Measurements from ENCODE around the gene BDKRB1.

The BDKRB1 gene

GRCh38 chr14:96277890-96278289 is 21.9 kb downstream of the BDKRB1 start:
- H3K4me2 ChIP-seq (ENCODE audit: low read length) = no peak overlapping the region
- H2AFZ ChIP-seq (ENCODE audit: low read depth, low read length) = no peak overlapping the region
- no peak for TF ChIP-seq EZH2phosphoT487 (IDR thresholded peaks at IDR 0.05; ENCODE audit: low read depth)
- TF ChIP-seq, protein P1, sequence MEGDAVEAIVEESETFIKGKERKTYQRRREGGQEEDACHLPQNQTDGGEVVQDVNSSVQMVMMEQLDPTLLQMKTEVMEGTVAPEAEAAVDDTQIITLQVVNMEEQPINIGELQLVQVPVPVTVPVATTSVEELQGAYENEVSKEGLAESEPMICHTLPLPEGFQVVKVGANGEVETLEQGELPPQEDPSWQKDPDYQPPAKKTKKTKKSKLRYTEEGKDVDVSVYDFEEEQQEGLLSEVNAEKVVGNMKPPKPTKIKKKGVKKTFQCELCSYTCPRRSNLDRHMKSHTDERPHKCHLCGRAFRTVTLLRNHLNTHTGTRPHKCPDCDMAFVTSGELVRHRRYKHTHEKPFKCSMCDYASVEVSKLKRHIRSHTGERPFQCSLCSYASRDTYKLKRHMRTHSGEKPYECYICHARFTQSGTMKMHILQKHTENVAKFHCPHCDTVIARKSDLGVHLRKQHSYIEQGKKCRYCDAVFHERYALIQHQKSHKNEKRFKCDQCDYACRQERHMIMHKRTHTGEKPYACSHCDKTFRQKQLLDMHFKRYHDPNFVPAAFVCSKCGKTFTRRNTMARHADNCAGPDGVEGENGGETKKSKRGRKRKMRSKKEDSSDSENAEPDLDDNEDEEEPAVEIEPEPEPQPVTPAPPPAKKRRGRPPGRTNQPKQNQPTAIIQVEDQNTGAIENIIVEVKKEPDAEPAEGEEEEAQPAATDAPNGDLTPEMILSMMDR (IDR thresholded peaks at IDR 0.05; ENCODE audit: low read depth, low read length) = no peak
- H3K79me2 ChIP-seq (ENCODE audit: low read length) = no peaks in the 10 kb centered on the region
- no peaks in the 10 kb centered on the region for H3K27me3 ChIP-seq (ENCODE audit: low read depth, low read length)
- H3K4me3 ChIP-seq (ENCODE audit: low read length) = no peak overlapping the region
- no peak overlapping the region for H3K9ac ChIP-seq (ENCODE audit: low read length)
- no peaks in the 10 kb centered on the region for H4K20me1 ChIP-seq (ENCODE audit: insufficient read depth, low read length)
- peaks cover 16% of the 10 kb centered on the region for H3K36me3 ChIP-seq (replicated peaks; ENCODE audit: low read depth, low read length)
- no peaks in the 10 kb centered on the region for H3K4me1 ChIP-seq (ENCODE audit: low read length)
- 0 out of 2 replicates have a peak, but pooled peaks cover 9% of the 10 kb centered on the region for H3K9me3 ChIP-seq (ENCODE audit: insufficient read depth, low read length)
- no peak overlapping the region for H3K27ac ChIP-seq (ENCODE audit: low read length)

GRCh38 chr14:96279564-96279963 is 23.6 kb downstream of the BDKRB1 start:
- Histone ChIP-seq H3K79me2 (ENCODE audit: low read length) (no peaks in the 10 kb centered on the region), H3K4me2 (ENCODE audit: low read length) (no peak overlapping the region), H3K27ac (ENCODE audit: low read length) (no peak overlapping the region), H3K4me3 (ENCODE audit: low read length) (no peak overlapping the region), H3K9me3 (ENCODE audit: insufficient read depth, low read length) (0 out of 2 replicates have a peak, but pooled peaks cover 9% of the 10 kb centered on the region), H2AFZ (ENCODE audit: low read depth, low read length) (no peak overlapping the region), H3K9ac (ENCODE audit: low read length) (no peak overlapping the region), H4K20me1 (ENCODE audit: insufficient read depth, low read length) (no peaks in the 10 kb centered on the region), H3K36me3 (replicated peaks; ENCODE audit: low read depth, low read length) (peaks cover 20% of the 10 kb centered on the region), H3K4me1 (ENCODE audit: low read length) (no peaks in the 10 kb centered on the region), H3K27me3 (ENCODE audit: low read depth, low read length) (no peaks in the 10 kb centered on the region)
- TF ChIP-seq, protein P1 (IDR thresholded peaks at IDR 0.05; ENCODE audit: low read depth, low read length) = no peak
- TF ChIP-seq EZH2phosphoT487 (IDR thresholded peaks at IDR 0.05; ENCODE audit: low read depth) = no peak

DNA sequence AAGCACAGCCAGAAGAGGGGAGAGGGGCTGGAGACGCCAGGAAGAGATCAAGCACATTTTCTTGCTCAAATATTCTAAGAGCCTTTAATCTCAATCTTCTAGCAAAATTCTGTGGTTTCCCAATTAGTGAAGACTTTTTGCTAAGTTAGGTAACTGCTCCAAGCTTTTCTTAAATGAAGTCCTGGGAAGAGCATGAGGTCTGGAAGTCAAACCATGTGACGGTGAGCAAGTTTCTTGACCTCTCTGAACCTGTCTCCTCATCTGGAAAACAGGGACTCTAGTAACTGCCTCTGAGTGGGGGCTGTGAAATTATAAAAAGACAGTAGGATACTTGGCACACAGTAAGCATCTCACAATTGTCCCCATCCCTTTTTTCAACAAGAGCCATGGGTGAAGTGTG is 24.1 kb downstream of the BDKRB1 start:
- Histone ChIP-seq H3K27ac (ENCODE audit: low read length) (no peak overlapping the region), H2AFZ (ENCODE audit: low read depth, low read length) (no peak overlapping the region), H4K20me1 (ENCODE audit: insufficient read depth, low read length) (no peaks in the 10 kb centered on the region), H3K9me3 (ENCODE audit: insufficient read depth, low read length) (0 out of 2 replicates have a peak, but pooled peaks cover 9% of the 10 kb centered on the region), H3K36me3 (replicated peaks; ENCODE audit: low read depth, low read length) (peaks cover 20% of the 10 kb centered on the region), H3K4me2 (ENCODE audit: low read length) (no peak overlapping the region), H3K79me2 (ENCODE audit: low read length) (no peaks in the 10 kb centered on the region), H3K9ac (ENCODE audit: low read length) (no peak overlapping the region), H3K4me1 (ENCODE audit: low read length) (no peaks in the 10 kb centered on the region), H3K4me3 (ENCODE audit: low read length) (no peak overlapping the region), H3K27me3 (ENCODE audit: low read depth, low read length) (no peaks in the 10 kb centered on the region)
- no peak for TF ChIP-seq EZH2phosphoT487 (IDR thresholded peaks at IDR 0.05; ENCODE audit: low read depth)

GRCh38 chr14:96281486-96281885 is 25.5 kb downstream of the BDKRB1 start:
- no peak overlapping the region for H3K4me2 ChIP-seq (ENCODE audit: low read length)
- H3K36me3 ChIP-seq (replicated peaks; ENCODE audit: low read depth, low read length) = peaks cover 20% of the 10 kb centered on the region
- no peak overlapping the region for H3K4me3 ChIP-seq (ENCODE audit: low read length)
- TF ChIP-seq, protein P1 (IDR thresholded peaks at IDR 0.05; ENCODE audit: low read depth, low read length) = no peak; the same call in 1 of the 2 replicates
- TF ChIP-seq EZH2phosphoT487 (IDR thresholded peaks at IDR 0.05; ENCODE audit: low read depth) = no peak
- no peaks in the 10 kb centered on the region for H3K27me3 ChIP-seq (ENCODE audit: low read depth, low read length)
- no peak overlapping the region for H2AFZ ChIP-seq (ENCODE audit: low read depth, low read length)
- 0 out of 2 replicates have a peak, but pooled peaks cover 9% of the 10 kb centered on the region for H3K9me3 ChIP-seq (ENCODE audit: insufficient read depth, low read length)
- no peak overlapping the region for H3K27ac ChIP-seq (ENCODE audit: low read length)
- no peaks in the 10 kb centered on the region for H4K20me1 ChIP-seq (ENCODE audit: insufficient read depth, low read length)
- H3K9ac ChIP-seq (ENCODE audit: low read length) = no peak overlapping the region
- no peaks in the 10 kb centered on the region for H3K4me1 ChIP-seq (ENCODE audit: low read length)
- no peaks in the 10 kb centered on the region for H3K79me2 ChIP-seq (ENCODE audit: low read length)

Measured in OCI-LY3 (cell line).